GM18508 (cell line): ENCODE data around the gene CAMTA2.
A peak's percentile ranks its signal among the peaks of the same experiment; 100 is the strongest.

Experiments used
- ATAC-seq: cut with Tn5 transposase; IDR thresholded peaks from one replicate; pipeline ENCODE4 v1.9.1; 2021; ENCODE audit warnings: moderate number of reproducible peaks; ENCODE audit not compliant: insufficient read depth, unreplicated experiment

CAMTA2 gene

GRCh38 chr17:4971826-4972225, 15.6 kb downstream of the CAMTA2 start:
- no peak for ATAC-seq

- ATAC-seq = no peak
These were observed 17.2 kb downstream of the CAMTA2 start for GRCh38 chr17:4970273-4970672.

- no peak for ATAC-seq
These were observed 17.8 kb downstream of the CAMTA2 start for GRCh38 chr17:4969551-4970173.

GRCh38 chr17:4969047-4969550, 18.4 kb downstream of the CAMTA2 start:
- no peak for ATAC-seq

GRCh38 chr17:4968486-4969046, 18.9 kb downstream of the CAMTA2 start:
- ATAC-seq = no peak

- ATAC-seq = peak; percentile 32
These were observed 19.7 kb downstream of the CAMTA2 start, which contains the start of gene SPAG7 for GRCh38 chr17:4967539-4968485. SPAG7 (minus strand) TSS chr17:4967817; CDS start chr17:4967804, 13 bp downstream.

GRCh38 chr17:4966844-4967538, 20.5 kb downstream of the CAMTA2 start:
- peak; percentile 67 for ATAC-seq

GRCh38 chr17:4965311-4965986, 22.0 kb downstream of the CAMTA2 start:
- no peak for ATAC-seq

- ATAC-seq = no peak
These were observed 27.1 kb downstream of the CAMTA2 start for GRCh38 chr17:4960279-4960922.

GRCh38 chr17:4959261-4959965, 28.1 kb downstream of the CAMTA2 start:
- no peak for ATAC-seq

GRCh38 chr17:4958102-4958501, 29.4 kb downstream of the CAMTA2 start:
- ATAC-seq = no peak

- no peak for ATAC-seq
These were observed 30.9 kb downstream of the CAMTA2 start for GRCh38 chr17:4956493-4957061.

- ATAC-seq = no peak
These were observed 32.4 kb downstream of the CAMTA2 start for GRCh38 chr17:4955091-4955490.

GRCh38 chr17:4953451-4953961, 34.0 kb downstream of the CAMTA2 start:
- ATAC-seq = no peak

- no peak for ATAC-seq
These were observed 36.0 kb downstream of the CAMTA2 start for GRCh38 chr17:4951486-4951885.

- ATAC-seq = no peak
These were observed 36.7 kb downstream of the CAMTA2 start, which contains the start of gene ENO3 for GRCh38 chr17:4950746-4951204. ENO3 (plus strand) TSS chr17:4951119; CDS start chr17:4951830, 711 bp downstream.

GRCh38 chr17:4950075-4950745, 37.3 kb downstream of the CAMTA2 start:
- no peak for ATAC-seq
